Astrocyte of the hippocampus (primary cell): ENCODE results near the gene NFIX.

ENCODE experiments used
- DNase-seq: peaks from one replicate; pipeline ENCODE4 v3.0.0; 2011; ENCODE audit warnings: low read depth, low spot score

NFIX gene

GRCh38 chr19:13122980-13123957, 128.0 kb downstream of the NFIX start:
- no peak for DNase-seq

DNA sequence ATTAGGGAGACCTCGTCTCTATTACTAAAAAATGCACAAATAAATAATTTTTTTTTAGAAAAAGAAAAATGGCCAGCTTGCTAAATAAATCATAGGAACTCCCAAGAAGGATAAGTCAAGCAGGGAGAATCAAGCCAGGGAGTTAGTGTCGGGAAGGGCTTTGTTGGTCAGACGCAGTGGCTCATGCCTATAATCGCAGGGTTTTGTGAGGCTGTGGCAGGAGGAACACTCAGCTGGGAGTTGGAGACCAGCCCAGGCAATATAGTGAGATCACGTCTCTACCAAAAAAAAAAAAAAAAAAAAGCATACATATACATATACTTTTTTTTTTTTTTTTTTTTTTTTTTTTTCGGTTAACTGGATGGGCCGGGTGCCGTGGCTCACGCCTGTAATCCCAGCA, 131.8 kb downstream of the NFIX start:
- DNase-seq: no peak

- no peak for DNase-seq
Observed at GRCh38 chr19:13127811-13128575, 132.7 kb downstream of the NFIX start.

DNA sequence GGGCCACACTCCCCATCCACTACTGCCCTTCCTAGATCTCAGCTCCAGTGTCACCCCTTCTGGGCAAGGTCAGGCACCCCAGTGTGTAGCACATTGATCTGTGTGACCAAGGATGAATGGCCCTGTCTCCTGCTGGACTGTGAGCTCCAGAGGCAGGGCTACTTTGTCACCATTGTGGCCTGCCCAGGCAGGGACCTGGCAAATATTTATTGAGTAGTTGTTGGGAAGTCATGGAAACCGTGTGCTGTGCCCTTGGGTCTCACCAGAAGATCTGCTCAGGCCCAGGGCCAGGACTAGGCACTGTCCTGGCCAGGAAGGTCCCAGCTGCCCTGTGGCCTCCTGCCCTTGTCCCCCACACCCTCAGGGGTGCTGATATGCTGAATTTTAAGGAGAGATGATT, 133.3 kb downstream of the NFIX start:
- DNase-seq: no peak

GRCh38 chr19:13129384-13129783, 134.1 kb downstream of the NFIX start:
- DNase-seq: no peak

DNA sequence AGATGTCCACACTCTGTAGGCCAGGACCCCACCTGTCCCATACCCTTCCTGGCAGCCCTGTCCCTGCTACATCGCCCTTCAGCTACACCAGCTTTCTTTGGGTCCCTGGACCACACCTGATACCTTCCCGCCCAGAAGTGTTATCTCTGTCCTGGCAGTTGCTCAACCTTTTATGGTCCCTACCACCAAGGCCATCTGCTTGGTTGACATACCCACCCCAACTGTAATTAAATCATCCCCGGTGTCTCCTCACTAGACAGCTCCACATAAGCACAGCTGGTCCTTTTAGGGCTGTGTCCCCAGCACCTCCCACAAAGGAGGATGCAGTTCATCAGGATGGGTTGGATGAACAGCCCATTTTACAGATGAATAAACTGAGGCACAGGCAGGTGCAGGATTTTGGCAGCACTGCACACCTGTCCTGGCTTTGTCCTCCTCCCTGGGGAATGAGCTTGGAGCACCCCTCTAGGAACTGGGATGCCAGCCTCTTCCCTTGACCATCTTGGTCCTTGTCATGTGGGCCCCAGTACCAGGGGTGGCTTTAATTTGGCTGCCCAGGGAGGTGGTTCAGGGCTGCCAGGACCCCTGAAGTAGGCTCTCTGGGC, 135.7 kb downstream of the NFIX start:
- no peak for DNase-seq

DNA sequence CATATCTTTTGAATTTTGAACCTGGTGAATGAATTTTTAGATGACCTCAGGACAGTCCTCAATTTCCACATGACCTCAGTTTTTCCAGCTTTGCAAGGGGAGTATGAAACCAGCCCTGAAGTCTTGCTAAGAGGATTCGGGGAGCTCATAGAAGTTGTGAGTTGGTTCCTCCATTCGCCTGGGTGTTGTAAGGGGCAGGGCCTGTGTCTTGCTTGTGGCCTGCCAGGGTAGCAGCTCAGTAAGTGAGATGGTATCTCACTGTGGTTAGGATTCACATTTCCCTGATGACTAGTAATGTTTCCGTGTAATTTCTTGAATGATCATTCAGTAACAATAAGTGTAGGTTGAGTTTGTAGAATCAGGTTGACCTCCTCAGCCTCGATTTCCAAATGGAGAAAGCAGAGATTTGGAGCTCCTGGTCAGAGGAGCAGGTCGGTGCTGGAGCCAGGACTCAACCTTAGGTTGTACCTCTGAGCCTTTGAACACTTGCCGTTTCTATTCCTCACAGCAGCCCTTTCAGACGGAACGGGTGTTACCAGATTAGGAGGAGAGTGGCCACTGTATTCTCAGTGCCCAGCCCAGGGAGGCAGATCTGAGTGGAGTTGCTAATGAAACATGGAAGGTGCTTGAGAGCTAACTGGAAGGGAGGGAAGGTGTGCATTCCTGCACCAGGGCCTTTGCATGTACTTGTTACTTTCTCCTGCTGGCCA, 137.4 kb downstream of the NFIX start:
- peak; percentile 52 for DNase-seq

GRCh38 chr19:13133241-13133870, 138.1 kb downstream of the NFIX start:
- DNase-seq: no peak

GRCh38 chr19:13134626-13135025, 139.4 kb downstream of the NFIX start:
- no peak for DNase-seq

- no peak for DNase-seq
Observed at GRCh38 chr19:13135068-13136062, 140.1 kb downstream of the NFIX start.

DNA sequence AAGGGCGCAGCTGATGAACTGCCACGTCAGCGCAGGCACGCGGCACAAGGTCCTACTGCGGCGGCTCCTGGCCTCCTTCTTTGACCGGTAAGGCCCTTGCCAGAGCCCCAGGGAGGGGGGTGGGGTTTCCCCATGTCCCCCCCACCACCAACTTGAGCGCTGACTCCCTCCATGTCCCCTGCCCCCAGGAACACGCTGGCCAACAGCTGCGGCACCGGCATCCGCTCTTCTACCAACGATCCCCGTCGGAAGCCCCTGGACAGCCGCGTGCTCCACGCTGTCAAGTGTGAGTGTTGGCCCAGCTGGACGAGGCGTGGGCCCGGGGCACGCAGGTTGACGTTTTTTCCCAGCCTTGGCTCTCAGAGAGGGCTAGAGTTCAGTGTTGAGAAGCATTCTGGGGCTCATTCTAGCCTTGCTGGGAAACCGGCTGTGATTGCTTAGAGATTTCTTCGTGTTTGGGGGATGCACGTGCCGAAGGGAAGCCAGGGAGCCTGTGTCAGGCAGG, 142.1 kb downstream of the NFIX start:
- no peak for DNase-seq

GRCh38 chr19:13138171-13138915, 143.1 kb downstream of the NFIX start:
- DNase-seq: no peak

DNA sequence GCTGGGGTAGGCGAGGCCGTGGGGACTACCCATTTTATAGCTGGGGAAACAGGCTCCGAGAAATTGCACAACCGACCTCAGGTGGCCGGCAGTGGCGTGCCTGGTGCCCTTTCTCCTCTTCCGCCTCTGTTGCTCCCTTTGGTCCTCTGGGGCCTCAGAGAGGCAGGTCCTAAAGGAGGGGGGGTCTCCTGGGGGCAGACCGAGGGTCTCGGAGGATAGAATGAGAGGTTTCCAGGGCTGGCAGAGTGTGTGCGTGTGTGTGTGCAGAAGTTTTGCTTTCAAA, 143.6 kb downstream of the NFIX start:
- no peak for DNase-seq

- no peak for DNase-seq
Observed at GRCh38 chr19:13139633-13140311, 144.5 kb downstream of the NFIX start.

- DNase-seq: no peak
Observed at GRCh38 chr19:13146763-13147563, 151.7 kb downstream of the NFIX start.
